Stimulated activated CD4-positive, alpha-beta T cell treated with anti-CD3 and anti-CD28 coated beads, Interleukin-4, amount 100 ng/mL, for 48 hours (primary cell): Measurements from ENCODE around the gene GRIFIN.
"Not testable (repeated sequence)": the region's sequence is repeated elsewhere in the genome, so short reads cannot be mapped to it uniquely, and the experiment has no call there.

Experiments
- DNase-seq, 2 donors: peaks; one replicate each; pipeline ENCODE4 v3.0.0-alpha.2; 2020; ENCODE audit warnings: low read depth in 2 of 2

GRIFIN gene

DNA sequence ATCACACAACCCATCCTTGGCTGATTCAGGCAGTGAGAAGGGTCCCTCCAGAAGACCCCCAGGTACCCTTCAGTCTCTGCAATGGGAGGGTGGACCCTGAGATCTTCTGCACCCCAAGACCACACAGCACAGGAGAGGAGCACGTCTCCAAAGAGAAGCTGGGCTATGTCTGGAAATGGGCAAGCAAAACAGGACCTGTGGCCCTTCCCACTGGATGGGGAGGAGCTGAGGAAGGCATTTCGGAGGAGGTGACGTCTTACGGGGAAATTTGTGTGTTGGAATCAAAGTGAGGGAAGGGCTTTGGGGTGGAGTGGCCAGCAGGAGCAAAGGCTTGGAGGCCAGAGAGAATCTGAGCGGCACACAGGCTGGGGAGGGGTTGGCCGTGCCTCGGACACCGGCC is 16.5 kb downstream of the GRIFIN start:
- no peak for DNase-seq

DNA sequence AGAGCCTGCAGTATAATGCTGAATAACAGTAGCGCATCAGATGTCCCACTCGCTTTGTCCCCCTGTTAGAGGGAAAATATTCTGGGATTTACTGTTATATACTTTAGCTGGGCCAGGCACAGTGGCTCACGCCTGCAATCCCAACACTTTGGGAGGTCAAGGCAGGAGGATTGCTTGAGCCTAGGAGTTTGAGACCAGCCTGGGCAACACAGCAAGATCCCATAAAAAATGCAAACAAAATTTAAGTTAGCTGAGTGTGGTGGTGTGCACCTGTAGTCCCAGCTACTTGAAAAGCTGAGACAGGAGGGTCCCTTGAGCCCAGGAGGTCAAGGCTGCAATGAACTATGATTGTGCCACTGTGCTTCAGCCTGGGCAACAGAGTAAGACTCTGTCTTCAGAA is 22.3 kb downstream of the GRIFIN start:
- not testable (repeated sequence) for DNase-seq

DNA sequence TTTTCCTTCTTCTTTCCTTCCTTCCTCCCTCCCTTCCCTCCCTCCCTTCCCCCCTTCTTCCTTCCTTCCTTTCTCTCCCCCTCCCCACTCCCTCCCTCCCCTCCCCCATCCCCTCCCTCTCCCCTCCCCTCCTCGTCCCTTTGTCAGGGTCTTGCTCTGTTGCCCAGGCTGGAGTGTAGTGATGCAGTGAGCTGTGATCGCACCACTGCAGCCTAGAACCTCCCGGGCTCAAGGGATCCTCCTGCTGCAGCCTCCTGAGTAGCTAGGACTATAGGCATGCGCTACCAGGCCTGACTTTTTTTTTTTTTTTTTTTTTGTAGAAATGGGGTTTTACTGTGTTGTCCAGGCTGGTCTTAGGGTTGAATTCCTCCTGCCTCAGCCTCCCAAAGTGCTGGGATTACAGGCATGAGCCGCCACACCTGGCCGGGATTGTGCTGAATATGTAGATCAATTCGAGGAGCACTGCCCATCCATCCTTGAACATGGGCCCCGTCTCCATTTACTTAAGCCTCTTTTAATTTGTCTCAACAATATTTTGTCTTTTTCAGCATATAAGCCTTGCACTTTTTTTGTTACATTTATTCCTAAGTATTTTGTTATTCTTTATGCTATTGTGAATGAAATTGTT is 23.4 kb downstream of the GRIFIN start:
- DNase-seq = no peak

DNA sequence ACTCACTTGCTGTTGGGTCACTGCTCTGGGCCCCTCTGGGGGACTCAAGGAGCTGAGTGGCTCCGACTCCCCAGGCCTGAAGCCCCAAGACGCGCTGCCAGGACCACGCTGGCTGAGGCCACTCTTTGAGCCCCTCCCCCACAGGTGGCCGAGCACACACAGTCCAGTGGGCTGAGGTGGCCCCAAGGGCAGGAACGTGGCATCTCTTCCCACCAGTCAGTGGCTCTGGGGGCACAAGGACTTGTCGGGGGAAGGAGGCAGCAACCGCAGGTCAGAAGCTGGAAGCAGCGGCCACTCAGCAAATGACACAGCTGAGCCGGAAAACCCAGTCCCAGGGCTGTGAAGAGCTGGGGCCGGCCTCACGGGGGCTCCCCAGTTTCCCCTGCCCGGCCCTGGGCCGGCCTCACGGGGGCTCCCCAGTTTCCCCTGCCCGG is 24.1 kb downstream of the GRIFIN start:
- no peak for DNase-seq

DNA sequence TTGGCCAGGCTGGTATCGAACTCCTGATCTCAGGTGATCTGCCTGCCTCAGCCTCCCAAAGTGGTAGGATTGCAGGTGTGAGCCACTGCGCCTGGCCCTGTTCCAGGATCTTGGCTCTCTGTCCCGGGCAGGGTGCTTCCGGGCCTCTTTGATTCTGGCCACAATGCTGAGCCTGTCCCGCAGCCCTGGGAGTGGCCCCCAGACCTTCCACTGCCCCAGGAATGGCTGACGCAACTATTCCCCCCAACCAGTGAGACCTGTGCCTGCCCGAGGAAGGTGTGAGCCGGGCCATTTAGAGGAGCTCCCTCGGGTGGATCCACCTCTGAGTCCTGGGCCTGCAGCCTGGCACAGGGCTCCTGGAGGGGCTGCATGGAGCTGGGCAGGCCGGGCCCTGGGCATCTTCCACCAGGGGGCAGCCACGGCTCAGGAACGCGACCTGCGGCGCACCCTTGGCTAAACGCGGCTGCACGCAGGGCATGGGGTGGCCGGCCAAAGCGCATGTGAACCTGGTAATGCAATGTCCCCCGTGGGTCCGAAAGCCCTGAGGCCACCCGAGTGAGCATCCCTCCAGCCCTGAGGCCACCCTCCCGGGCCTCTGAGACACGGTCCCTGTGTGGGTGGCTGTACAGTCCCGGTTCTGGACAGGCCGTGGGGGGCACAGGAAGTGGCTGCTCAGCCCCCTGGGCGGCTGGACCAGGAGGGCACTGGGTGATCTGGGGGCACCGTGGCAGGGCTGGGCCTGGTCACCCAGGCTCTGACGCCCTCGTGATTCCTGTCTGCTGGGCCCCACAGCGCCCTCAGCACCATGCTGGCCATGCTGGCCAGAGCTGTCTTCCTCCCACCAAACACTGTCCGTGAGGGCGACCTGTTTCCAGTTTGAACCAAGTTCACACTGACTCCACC is 24.8 kb downstream of the GRIFIN start:
- peak; percentile 77 to 89 for DNase-seq

DNA sequence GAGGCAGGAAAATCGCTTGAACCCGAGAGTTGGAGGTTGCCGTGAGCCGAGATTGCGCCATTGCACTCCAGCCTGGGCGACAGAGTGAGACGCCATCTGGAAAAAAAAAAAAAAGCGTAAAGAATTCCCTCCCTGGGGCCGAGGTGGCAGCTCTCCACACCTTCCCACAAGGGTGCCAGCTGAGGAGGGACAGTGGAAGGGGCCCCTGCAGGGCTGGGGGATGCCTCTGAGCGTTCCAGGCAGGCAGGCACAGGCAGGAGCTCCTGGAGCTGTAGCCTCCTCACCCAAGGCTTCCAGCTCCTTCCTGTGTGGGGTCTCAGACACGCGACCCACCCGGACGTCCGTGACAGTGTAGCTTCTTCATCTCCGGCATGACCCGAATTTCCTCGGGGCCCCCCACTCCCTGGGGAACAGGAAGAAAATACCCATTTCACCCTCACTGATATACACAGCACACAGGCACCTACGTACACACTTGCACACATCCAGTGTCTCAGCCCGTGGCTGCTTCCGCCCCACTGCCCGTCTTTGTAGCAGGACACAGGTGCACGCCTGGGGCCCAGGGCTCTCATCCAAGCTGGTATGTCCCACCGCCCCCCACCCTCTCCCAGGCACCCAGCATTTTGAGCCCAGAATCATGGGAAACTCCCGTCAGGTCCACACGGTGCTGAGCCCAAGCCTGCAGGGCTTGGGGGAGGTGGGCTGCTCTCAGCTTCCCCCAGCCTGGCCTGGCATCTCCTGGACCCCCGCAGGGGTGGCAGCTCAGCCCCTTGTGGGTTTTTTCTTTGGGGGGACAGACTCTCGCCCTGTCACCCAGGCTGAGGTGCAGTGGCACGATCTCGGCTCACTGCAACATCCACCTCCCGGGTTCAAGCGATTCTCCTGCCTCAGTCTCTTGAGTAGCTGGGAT is 25.7 kb downstream of the GRIFIN start:
- DNase-seq = no peak

DNA sequence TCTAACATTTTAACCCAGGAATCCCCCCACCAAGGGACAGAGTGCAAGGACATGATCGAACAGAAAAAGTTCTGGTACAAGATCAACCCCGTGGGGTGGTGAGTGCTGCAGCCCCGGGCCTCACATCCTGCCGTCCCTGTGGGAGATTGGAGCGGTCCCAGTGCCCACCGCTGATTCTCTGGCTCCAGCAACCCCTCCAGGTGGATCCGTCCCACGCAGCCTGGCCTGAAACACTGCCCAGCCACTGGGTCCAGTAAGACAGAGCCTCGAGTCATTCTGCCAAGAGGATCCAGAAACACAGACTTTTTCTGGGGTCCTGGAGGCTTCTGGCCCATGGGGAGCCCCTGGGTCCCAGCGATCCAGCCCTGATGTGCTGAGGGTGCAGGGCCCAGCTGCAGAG is 29.5 kb downstream of the GRIFIN start:
- DNase-seq = no peak

DNA sequence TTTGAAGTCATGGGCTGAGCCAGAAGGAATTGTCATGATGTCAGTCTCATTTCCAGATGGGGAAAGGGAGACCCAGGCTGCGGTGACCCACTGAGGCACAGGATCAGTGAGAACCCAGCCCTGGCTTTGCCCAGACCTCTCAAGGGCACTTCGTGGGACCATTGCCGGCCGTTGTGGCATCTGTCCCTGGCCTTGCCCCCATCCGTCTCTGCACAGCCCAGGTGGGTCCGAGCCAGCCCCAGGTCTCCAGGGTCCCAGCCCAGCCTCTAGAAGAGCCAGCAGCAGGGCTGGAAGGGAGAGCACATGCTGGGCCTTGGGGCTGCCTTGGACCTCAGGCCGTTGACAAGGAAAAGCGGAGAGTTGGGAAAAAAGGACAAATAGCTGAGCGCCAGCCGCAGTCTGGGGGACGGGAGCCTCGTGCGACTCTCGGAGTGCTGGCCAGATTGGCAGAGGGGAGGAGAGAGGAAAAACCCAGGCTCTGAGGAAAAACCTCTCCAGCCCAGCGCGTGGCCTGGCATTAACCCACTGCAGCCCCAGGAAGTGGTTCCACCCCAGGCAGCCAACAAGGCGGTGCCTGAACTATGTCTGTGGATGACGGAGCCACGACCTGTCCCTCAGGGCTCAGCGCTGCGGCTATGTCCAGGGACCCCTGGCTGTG is 30.2 kb downstream of the GRIFIN start:
- no peak for DNase-seq

DNA sequence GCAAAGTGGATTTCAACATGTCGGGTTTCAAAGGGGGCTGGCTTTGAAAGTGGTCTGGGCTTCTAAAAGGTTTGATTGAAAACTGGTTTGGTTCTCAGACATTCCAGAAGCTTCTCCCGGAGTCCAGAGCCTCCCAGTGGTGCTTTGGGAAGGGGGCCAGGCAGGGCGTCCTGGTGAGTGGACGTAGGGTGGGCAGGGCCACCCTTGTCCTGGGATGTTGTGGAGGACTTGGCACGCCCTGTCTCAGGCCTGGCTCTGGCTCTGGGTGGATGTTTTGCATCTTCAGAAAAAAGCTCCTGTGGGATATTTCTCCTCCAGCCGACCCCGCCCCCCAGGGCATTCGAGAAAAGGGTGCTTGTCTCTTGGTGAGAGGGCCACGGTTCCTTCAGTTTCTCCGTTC is 31.2 kb downstream of the GRIFIN start:
- no peak for DNase-seq

DNA sequence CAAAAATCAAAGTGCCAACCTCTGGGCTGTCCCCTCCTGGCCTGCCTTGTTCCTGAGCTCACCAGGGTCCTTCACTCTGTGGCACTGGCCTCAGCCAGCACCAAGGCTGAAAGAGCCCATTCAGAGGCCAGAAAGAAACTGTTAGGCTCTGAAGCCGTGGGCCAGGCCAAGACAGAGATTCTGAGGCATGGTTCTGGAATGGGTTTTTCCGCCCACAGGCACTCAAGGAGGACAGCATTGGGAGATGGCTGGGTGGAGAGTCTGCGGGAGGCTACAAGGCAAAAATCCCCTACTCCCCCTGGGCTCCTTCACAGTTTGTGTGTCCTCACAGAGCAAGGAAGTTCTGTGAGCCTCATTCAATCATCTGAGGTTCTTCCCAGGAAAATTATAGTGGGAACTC is 31.7 kb downstream of the GRIFIN start:
- DNase-seq = no peak

DNA sequence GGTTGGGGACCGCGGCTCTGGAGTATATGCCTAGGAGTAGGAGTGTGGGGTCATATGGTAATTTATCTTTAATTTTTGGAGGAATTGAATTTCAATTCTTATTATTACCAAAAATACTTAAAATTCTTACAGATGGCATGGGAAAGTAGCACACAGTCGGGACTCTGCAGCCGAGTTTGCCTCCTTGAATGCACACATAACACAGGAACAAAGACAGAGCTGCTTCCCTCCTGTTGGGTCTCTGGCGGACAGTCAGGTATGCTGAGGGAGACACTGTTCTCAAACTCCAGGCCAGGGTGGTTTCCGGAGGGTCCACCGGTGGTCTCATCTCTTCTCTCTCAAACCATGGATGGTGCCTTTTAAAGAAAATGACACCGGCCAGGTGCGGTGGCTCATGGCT is 32.7 kb downstream of the GRIFIN start:
- no peak for DNase-seq

DNA sequence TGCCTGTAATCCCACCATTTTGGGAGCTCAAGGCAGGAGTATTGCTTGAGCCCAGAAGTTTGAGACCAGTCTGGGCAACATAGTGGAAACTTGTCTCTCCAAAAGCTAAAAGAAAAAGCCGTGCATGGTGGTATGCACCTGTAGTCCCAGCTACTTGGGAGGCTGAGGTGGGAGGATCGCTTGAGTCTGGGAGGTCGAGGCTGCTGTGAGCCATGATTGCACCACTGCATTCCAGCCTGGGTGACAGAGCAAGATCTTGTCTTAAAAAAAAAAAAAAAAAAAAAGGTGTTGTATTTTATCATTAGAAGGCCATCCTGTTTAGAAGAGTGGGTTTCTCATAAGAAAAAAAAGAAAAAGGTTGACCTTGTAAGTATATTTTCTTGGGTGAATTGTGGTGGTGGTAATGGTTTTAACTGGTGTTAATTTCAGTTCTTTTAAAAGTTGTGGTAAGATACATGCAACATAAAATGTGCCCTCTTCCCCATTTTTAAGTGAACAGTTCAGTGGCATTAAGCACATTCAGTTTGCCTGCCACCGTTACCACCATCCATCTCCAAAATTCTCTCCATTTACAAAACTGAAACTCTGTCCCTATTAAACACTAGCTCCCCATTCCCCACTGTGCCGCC is 34.7 kb downstream of the GRIFIN start:
- no peak for DNase-seq

DNA sequence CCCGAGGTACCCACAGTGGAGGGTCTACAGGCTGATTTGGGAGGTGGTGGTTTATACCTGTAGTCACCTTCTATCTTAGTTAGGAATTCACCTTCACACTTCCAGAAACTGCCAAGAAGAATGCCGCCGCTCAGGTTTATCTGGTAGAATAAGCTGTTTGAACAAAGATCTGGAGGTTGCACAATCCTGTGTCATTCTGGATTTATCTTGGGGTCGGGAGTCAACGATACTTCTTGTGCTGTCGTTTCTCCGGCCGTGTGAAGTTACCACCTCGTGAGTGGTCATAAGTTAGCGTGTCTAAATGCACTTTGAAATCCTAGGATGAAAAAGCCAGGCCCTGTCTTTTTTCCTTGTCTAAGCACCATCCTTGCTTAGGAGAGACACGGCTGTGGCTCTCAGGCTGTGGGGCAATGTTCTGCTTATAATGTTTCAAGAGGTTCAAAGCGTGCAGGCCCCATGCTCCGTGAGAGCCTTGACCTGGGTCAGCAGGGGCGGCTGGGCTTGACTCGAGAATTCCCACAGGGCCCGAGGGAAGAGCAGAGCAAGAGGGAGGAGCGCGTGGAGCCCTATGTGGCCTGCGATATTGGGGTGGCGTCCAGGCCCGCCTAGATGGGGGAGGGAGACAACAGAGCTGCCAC is 35.5 kb downstream of the GRIFIN start:
- no peak for DNase-seq

DNA sequence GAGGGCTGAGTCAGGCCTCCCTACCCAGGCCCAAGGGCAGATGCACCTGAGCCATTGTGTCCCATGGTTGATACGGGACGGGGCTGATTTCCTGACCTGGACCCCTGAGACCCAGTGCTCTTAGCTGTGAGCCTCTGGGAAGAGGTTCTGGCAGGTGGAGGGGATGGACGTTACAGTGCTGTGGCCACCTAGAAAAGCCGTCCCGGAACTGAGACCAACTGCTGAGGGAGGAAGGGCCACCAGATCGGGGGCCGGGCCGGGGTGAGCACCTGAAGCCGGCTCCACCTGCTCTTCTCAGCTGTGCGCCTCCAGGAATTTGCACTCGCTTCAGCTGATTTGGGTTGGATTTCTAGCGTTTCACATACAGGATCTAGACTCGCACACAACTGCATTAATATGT is 37.4 kb downstream of the GRIFIN start:
- no peak for DNase-seq

DNA sequence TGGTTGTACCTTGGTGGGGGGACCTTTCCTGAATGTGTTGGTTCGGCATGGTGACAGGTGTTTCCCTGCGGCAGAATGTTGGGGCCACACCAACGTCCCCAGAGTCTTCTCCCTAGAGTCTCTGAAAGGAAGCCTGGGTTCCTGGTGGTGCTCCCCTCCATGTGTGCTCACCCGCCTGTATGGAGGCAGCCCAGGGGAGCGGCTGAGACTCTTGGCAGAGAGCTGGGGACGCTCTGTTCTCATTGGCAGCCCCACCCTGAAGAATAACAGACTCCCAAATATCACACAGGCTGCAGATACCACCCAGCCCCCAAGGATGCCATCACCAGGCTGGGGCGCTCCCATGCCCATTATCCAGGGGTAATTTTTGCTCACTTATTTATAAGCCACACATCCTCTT is 38.0 kb downstream of the GRIFIN start:
- no peak for DNase-seq

DNA sequence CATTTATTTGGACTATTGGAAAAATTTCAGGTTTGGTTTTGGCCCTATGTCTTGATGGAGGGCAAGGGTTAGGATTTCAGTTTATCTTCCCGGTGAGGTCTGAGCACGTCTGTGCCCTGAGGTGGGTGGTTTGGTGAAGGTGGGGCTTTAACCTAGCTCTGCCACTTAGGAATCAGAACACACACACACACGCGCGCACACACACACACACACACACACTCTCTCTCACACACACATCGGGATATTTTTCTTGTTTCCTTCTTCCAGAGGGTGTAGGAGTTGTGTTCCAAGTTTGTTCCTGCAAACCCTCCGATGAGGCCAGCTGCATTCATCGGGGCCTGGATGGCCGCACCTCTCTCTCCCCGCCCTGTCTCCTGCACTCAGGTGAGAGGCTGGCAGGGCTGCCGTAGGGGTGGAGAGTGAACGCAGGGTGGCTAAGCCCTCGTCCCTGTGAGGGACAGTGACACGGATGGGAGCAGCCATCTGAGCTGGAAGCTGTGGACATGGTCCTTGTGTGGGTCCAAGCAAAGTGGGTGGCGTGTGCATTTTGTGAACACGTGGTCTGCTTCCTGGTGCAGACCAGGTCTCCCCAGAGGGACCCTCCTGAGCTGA is 38.6 kb downstream of the GRIFIN start:
- DNase-seq = no peak

DNA sequence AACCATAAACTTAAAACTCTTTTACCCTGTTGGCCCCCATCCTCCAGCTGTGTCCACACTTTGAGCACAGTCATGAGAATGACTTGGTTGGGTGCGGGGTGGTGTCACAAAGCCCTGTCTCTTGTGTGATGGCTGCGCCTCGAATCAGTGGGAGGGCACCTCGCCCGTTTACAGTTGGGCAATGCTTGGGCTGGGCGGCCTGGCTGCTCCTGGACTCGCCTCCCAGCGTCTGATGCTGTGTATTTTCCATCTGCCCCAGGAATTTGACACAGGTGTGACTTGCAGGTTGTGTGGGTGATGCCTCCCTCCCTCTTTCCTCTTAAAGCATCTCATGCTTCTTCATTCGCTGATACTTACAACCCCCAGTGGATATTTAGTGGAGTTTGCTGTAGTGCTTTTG is 39.1 kb downstream of the GRIFIN start:
- DNase-seq = no peak

DNA sequence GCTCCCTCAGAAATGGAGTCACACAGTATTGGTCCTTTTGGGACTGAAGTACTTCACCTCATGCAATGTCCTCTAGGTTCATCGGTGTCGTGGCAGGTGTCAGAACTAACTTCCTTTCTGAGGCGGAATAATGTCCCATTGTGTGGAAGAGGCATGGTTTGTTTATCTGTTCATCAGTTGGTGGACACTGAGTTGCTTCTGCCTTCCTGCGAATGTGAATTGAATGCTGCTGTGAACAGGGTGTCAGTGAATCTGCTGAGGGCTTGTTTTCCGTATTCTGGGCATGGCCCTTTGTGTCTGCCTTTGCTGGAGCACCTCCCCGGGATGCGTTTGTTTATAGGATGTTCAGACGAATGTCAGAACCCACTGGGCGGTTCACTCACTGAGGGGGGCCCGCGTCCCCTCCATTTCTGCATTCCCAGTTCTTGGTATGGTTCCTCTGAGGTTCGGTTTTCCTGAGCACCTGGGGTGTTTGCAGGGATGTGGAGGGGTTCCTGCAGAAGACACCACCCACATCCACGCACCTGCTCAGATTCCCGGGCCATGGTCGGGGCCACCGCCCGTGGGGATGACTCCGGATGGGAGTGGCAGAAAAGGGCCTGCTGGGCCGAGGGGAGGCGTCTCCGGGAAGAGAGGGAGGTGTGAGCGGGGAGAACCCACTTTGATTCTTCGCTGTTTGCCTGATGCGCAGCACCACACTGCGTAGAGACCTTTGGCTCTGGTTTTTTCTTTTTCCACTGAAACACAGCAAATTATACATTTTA is 39.7 kb downstream of the GRIFIN start:
- no peak for DNase-seq

DNA sequence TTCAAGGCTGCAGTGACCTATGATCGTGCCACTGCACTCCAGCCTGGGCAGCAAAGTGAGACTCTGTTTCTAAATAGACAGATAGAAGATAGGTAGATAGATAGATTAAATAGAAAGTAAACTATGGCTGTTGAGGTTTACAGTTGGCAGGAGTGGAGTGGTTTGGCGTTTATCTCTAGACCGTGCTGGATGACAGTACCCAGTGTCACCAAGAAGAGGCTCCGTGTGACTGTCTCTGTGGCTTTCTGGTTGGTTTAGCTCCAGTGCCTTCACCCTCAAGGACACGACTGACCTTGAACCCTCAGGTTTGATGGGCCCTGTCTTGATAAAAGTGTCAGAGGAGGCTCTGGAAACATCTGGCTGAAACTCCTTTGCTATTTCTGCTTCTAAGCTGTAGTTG is 41.1 kb downstream of the GRIFIN start:
- DNase-seq = no peak
